AG09309 (cell line): ENCODE data around the gene CAST.

Experiments
- DNase-seq: peaks from one replicate; pipeline ENCODE4 v3.0.0-alpha.2; 2010; ENCODE audit warnings: low read depth
- H3K4me3 ChIP-seq: 2 replicates; pipeline ENCODE4 v1.5.1; 2011; ENCODE audit warnings: mild to moderate bottlenecking, low read depth, low read length, moderate library complexity; ENCODE audit not compliant: control insufficient read depth
- CTCF ChIP-seq: IDR thresholded peaks from 2 replicates; pipeline ENCODE4 v1.5.1; 2011; ENCODE audit warnings: mild to moderate bottlenecking, low read depth, low read length, inconsistent platforms; ENCODE audit not compliant: insufficient read depth, control insufficient read depth; ENCODE audit errors: missing control alignments

CAST gene

GRCh38 chr5:96776621-96777020 lies 114.4 kb downstream of the CAST start:
- TF ChIP-seq CTCF: no peak
- H3K4me3 ChIP-seq: no peak overlapping the region
- no peak for DNase-seq

- DNase-seq: no peak
- no peak overlapping the region for H3K4me3 ChIP-seq
- no peak for TF ChIP-seq CTCF
These were observed 116.2 kb downstream of the CAST start for GRCh38 chr5:96778409-96778808.

GRCh38 chr5:96780626-96781025 lies 118.5 kb downstream of the CAST start:
- no peak for DNase-seq
- TF ChIP-seq CTCF: no peak
- no peak overlapping the region for H3K4me3 ChIP-seq

GRCh38 chr5:96781031-96781971 lies 119.1 kb downstream of the CAST start:
- TF ChIP-seq CTCF: no peak

GRCh38 chr5:96783326-96783725 lies 121.2 kb downstream of the CAST start:
- DNase-seq: no peak
- TF ChIP-seq CTCF: no peak
- H3K4me3 ChIP-seq: no peak overlapping the region

More at GRCh38 chr5:96781031-96781971, 119.1 kb downstream of the CAST start:
- H3K4me3 ChIP-seq: no peak overlapping the region
- DNase-seq: peak; percentile 72

GRCh38 chr5:96785326-96786109 lies 123.3 kb downstream of the CAST start:
- no peak overlapping the region for H3K4me3 ChIP-seq
- DNase-seq: no peak
- no peak for TF ChIP-seq CTCF
